Sigmoid colon (tissue), 4 donors: ENCODE measurements around the gene BPIFB3.

Source experiments
- POLR2AphosphoS5 ChIP-seq, 4 donors: sonication (generic); formaldehyde crosslinking; IDR thresholded peaks; one replicate each; pipeline ENCODE4 v1.6.1; 2017; ENCODE audit warnings: antibody characterized with exemption in 4 of 4
- TF ChIP-seq, protein P1 (sequence below), 4 experiments: fragments of 450-650 bp in 3 of 4; fragments of 200-600 bp in 1 of 4; IDR thresholded peaks; one replicate each; pipeline ENCODE4 v1.5.1; 2016 to 2019; ENCODE audit warnings: antibody characterized with exemption in 4 of 4, mild to moderate bottlenecking in 3 of 4, moderate library complexity in 2 of 4

DNA sequence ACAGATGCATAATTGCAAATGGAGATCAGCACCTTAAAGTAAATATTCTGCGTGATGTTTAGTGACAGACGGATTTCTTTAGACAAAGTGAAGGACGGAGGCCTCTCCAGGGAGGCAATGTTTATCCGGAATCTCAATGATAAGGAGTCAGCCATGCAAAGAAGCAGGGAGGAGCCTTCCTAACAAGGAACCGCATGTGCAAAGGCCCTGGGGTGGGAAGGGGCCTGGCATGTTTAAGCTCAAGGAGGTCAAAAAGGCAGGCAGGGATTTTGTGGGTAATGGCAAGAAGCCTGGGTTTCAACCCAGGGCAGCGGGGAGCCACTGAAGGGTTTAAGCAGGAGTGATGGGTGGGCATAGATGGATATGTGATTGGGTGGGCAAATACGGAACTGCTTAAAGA is 678 bp downstream of the BPIFB3 start:
- TF ChIP-seq, protein P1, sequence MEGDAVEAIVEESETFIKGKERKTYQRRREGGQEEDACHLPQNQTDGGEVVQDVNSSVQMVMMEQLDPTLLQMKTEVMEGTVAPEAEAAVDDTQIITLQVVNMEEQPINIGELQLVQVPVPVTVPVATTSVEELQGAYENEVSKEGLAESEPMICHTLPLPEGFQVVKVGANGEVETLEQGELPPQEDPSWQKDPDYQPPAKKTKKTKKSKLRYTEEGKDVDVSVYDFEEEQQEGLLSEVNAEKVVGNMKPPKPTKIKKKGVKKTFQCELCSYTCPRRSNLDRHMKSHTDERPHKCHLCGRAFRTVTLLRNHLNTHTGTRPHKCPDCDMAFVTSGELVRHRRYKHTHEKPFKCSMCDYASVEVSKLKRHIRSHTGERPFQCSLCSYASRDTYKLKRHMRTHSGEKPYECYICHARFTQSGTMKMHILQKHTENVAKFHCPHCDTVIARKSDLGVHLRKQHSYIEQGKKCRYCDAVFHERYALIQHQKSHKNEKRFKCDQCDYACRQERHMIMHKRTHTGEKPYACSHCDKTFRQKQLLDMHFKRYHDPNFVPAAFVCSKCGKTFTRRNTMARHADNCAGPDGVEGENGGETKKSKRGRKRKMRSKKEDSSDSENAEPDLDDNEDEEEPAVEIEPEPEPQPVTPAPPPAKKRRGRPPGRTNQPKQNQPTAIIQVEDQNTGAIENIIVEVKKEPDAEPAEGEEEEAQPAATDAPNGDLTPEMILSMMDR (IDR thresholded peaks at IDR 0.05) = no peak
- TF ChIP-seq POLR2AphosphoS5 (IDR thresholded peaks at IDR 0.05) = no peak
